ENCODE results near the gene KHDC4. TPM values are rescaled to one million over a fixed set of nuclear protein-coding genes. Genes with fewer than 3 reads are reported as not detected.

The KHDC4 gene
- total and polyA plus RNA-seq, 2 experiments from 2014 or later = 47.1 to 57.7 TPM

DNA sequence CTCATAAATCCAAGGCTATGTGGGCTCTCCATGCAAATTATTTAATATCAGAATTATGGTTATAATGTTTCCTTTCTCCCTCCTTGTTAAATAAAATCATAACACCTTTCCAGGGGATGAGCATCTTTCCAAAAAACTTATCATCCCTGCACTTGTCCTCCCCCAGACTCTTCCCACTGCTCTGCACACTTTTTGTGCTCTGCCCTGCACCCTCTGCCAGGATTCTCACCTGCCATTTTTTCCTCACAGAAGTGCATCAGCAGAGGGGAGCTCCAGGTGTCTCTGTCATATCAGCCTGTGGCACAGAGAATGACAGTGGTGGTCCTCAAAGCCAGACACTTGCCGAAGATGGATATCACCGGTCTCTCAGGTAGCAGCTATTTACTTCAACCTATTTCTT is 54.0 kb downstream of the KHDC4 start (continued):
- TF ChIP-seq, protein P1, sequence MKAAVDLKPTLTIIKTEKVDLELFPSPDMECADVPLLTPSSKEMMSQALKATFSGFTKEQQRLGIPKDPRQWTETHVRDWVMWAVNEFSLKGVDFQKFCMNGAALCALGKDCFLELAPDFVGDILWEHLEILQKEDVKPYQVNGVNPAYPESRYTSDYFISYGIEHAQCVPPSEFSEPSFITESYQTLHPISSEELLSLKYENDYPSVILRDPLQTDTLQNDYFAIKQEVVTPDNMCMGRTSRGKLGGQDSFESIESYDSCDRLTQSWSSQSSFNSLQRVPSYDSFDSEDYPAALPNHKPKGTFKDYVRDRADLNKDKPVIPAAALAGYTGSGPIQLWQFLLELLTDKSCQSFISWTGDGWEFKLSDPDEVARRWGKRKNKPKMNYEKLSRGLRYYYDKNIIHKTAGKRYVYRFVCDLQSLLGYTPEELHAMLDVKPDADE (IDR thresholded peaks at IDR 0.05) = no peak
- TF ChIP-seq, protein P2, sequence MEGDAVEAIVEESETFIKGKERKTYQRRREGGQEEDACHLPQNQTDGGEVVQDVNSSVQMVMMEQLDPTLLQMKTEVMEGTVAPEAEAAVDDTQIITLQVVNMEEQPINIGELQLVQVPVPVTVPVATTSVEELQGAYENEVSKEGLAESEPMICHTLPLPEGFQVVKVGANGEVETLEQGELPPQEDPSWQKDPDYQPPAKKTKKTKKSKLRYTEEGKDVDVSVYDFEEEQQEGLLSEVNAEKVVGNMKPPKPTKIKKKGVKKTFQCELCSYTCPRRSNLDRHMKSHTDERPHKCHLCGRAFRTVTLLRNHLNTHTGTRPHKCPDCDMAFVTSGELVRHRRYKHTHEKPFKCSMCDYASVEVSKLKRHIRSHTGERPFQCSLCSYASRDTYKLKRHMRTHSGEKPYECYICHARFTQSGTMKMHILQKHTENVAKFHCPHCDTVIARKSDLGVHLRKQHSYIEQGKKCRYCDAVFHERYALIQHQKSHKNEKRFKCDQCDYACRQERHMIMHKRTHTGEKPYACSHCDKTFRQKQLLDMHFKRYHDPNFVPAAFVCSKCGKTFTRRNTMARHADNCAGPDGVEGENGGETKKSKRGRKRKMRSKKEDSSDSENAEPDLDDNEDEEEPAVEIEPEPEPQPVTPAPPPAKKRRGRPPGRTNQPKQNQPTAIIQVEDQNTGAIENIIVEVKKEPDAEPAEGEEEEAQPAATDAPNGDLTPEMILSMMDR (conservative IDR thresholded peaks at IDR 0.05; ENCODE audit: low read depth in 2 of 2) = no peak
- TF ChIP-seq STAT1 (IDR thresholded peaks at IDR 0.05; ENCODE audit: unreplicated experiment) (no peak), CREB1 (CRISPR knock-in tag; IDR thresholded peaks at IDR 0.05; ENCODE audit: low read depth) (no peak), NANOG (IDR thresholded peaks at IDR 0.05; ENCODE audit: borderline replicate concordance) (no peak), POLR2AphosphoS5 (IDR thresholded peaks at IDR 0.05; ENCODE audit: low read depth) (no peak)

DNA sequence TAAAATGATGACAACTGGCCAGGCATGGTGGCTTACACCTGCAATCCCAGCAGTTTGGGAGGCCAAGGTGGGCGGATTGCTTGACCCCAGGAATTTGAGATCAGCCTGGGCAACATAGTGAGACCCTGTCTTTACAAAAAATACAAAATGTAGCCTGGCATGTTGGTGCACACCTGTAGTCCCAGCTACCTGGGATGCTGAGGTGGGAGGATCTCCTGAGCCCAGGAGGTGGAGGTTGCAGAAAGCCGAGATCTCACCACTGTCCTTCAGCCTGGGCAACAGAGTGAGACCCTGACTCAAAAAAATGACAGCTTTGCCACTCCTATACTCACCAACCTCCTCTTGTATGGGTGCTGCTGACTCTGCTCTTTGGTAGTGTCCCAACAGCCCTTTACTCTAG is 56.3 kb downstream of the KHDC4 start:
- H3K4me1 Mint-ChIP-seq = no peaks in the 10 kb centered on the region
- Histone ChIP-seq H3K27me3 (ENCODE audit: insufficient read depth) (no peaks in the 10 kb centered on the region), H3F3A (replicated peaks; ENCODE audit: low read depth) (no peaks in the 10 kb centered on the region), H3K36me3 (ENCODE audit: insufficient read depth) (no peaks in the 10 kb centered on the region; the same call in 1 of the 2 replicates), H3K9me2 (ENCODE audit: insufficient read depth) (no peaks in the 10 kb centered on the region), H3K4me2 (no peak overlapping the region), H2AFZ (no peak overlapping the region), H3K79me2 (replicated peaks; ENCODE audit: insufficient read depth) (no peaks in the 10 kb centered on the region), H3K27ac (ENCODE audit: low read depth) (no peak overlapping the region), H4K20me1 (replicated peaks; ENCODE audit: insufficient read depth) (no peaks in the 10 kb centered on the region; the same call in 1 of the 2 replicates), H3K4me3 (no peak overlapping the region), H3K4me1 (ENCODE audit: insufficient read depth) (no peaks in the 10 kb centered on the region)
- H3K9me3 Mint-ChIP-seq = no peaks in the 10 kb centered on the region
- DNase-seq (ENCODE audit: low spot score) (no peak), ATAC-seq (no peak)
- no peak overlapping the region for H3K4me3 Mint-ChIP-seq
- H3K27me3 Mint-ChIP-seq (ENCODE audit: insufficient read depth, low read depth, poor library complexity) = peaks cover 8% of the 10 kb centered on the region
- no peaks in the 10 kb centered on the region for H3K36me3 Mint-ChIP-seq (ENCODE audit: low read depth)
- H3K27ac Mint-ChIP-seq = no peak overlapping the region
- TF ChIP-seq NANOG (IDR thresholded peaks at IDR 0.05; ENCODE audit: borderline replicate concordance) (no peak), ZNF331 (CRISPR knock-in tag; IDR thresholded peaks at IDR 0.05; ENCODE audit: low read depth) (no peak), CREB1 (CRISPR knock-in tag; IDR thresholded peaks at IDR 0.05; ENCODE audit: low read depth) (no peak), EZH2phosphoT487 (IDR thresholded peaks at IDR 0.05; ENCODE audit: unreplicated experiment) (no peak), POLR2AphosphoS5 (IDR thresholded peaks at IDR 0.05; ENCODE audit: low read depth) (no peak)
- TF ChIP-seq, protein P3, sequence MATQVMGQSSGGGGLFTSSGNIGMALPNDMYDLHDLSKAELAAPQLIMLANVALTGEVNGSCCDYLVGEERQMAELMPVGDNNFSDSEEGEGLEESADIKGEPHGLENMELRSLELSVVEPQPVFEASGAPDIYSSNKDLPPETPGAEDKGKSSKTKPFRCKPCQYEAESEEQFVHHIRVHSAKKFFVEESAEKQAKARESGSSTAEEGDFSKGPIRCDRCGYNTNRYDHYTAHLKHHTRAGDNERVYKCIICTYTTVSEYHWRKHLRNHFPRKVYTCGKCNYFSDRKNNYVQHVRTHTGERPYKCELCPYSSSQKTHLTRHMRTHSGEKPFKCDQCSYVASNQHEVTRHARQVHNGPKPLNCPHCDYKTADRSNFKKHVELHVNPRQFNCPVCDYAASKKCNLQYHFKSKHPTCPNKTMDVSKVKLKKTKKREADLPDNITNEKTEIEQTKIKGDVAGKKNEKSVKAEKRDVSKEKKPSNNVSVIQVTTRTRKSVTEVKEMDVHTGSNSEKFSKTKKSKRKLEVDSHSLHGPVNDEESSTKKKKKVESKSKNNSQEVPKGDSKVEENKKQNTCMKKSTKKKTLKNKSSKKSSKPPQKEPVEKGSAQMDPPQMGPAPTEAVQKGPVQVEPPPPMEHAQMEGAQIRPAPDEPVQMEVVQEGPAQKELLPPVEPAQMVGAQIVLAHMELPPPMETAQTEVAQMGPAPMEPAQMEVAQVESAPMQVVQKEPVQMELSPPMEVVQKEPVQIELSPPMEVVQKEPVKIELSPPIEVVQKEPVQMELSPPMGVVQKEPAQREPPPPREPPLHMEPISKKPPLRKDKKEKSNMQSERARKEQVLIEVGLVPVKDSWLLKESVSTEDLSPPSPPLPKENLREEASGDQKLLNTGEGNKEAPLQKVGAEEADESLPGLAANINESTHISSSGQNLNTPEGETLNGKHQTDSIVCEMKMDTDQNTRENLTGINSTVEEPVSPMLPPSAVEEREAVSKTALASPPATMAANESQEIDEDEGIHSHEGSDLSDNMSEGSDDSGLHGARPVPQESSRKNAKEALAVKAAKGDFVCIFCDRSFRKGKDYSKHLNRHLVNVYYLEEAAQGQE (IDR thresholded peaks at IDR 0.05; ENCODE audit: unreplicated experiment) = no peak
- TF ChIP-seq, protein P4, sequence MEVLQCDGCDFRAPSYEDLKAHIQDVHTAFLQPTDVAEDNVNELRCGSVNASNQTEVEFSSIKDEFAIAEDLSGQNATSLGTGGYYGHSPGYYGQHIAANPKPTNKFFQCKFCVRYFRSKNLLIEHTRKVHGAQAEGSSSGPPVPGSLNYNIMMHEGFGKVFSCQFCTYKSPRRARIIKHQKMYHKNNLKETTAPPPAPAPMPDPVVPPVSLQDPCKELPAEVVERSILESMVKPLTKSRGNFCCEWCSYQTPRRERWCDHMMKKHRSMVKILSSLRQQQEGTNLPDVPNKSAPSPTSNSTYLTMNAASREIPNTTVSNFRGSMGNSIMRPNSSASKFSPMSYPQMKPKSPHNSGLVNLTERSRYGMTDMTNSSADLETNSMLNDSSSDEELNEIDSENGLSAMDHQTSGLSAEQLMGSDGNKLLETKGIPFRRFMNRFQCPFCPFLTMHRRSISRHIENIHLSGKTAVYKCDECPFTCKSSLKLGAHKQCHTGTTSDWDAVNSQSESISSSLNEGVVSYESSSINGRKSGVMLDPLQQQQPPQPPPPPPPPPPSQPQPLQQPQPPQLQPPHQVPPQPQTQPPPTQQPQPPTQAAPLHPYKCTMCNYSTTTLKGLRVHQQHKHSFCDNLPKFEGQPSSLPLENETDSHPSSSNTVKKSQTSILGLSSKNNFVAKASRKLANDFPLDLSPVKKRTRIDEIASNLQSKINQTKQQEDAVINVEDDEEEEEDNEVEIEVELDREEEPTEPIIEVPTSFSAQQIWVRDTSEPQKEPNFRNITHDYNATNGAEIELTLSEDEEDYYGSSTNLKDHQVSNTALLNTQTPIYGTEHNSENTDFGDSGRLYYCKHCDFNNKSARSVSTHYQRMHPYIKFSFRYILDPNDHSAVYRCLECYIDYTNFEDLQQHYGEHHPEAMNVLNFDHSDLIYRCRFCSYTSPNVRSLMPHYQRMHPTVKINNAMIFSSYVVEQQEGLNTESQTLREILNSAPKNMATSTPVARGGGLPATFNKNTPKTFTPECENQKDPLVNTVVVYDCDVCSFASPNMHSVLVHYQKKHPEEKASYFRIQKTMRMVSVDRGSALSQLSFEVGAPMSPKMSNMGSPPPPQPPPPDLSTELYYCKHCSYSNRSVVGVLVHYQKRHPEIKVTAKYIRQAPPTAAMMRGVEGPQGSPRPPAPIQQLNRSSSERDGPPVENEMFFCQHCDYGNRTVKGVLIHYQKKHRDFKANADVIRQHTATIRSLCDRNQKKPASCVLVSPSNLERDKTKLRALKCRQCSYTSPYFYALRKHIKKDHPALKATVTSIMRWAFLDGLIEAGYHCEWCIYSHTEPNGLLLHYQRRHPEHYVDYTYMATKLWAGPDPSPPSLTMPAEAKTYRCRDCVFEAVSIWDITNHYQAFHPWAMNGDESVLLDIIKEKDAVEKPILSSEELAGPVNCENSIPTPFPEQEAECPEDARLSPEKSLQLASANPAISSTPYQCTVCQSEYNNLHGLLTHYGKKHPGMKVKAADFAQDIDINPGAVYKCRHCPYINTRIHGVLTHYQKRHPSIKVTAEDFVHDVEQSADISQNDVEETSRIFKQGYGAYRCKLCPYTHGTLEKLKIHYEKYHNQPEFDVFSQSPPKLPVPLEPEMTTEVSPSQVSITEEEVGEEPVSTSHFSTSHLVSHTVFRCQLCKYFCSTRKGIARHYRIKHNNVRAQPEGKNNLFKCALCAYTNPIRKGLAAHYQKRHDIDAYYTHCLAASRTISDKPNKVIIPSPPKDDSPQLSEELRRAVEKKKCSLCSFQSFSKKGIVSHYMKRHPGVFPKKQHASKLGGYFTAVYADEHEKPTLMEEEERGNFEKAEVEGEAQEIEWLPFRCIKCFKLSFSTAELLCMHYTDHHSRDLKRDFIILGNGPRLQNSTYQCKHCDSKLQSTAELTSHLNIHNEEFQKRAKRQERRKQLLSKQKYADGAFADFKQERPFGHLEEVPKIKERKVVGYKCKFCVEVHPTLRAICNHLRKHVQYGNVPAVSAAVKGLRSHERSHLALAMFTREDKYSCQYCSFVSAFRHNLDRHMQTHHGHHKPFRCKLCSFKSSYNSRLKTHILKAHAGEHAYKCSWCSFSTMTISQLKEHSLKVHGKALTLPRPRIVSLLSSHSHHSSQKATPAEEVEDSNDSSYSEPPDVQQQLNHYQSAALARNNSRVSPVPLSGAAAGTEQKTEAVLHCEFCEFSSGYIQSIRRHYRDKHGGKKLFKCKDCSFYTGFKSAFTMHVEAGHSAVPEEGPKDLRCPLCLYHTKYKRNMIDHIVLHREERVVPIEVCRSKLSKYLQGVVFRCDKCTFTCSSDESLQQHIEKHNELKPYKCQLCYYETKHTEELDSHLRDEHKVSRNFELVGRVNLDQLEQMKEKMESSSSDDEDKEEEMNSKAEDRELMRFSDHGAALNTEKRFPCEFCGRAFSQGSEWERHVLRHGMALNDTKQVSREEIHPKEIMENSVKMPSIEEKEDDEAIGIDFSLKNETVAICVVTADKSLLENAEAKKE (CRISPR knock-in tag; IDR thresholded peaks at IDR 0.05) = no peak
- TF ChIP-seq, protein P1 (IDR thresholded peaks at IDR 0.05) = no peak

Measured in GM23338 (cell line).